ENCODE measurements around the gene COLEC11.

COLEC11 gene

GRCh38 chr2:3639653-3640052 is 44.7 kb downstream of the COLEC11 start:
- no peak for DNase-seq

GRCh38 chr2:3641181-3641580 is 46.3 kb downstream of the COLEC11 start:
- no peak for DNase-seq

- no peak for DNase-seq
Measured at GRCh38 chr2:3641841-3642421, 47.0 kb downstream of the COLEC11 start.

GRCh38 chr2:3642521-3643215 is 47.8 kb downstream of the COLEC11 start:
- no peak for DNase-seq

GRCh38 chr2:3643371-3644245 is 48.7 kb downstream of the COLEC11 start:
- no peak for DNase-seq

- no peak for DNase-seq
Measured at GRCh38 chr2:3644246-3644525, 49.3 kb downstream of the COLEC11 start.

- no peak for DNase-seq
Measured at GRCh38 chr2:3644891-3645605, 50.1 kb downstream of the COLEC11 start.

- DNase-seq, result no peak
Measured at GRCh38 chr2:3645745-3646389, 51.0 kb downstream of the COLEC11 start.

GRCh38 chr2:3646446-3646845 is 51.5 kb downstream of the COLEC11 start:
- DNase-seq, result no peak

- DNase-seq, result no peak
Measured at GRCh38 chr2:3647246-3647645, 52.3 kb downstream of the COLEC11 start.

- DNase-seq, result no peak
Measured at GRCh38 chr2:3647831-3648651, 53.1 kb downstream of the COLEC11 start.

- no peak for DNase-seq
Measured at GRCh38 chr2:3648652-3649177, 53.8 kb downstream of the COLEC11 start.

GRCh38 chr2:3649581-3649980 is 54.7 kb downstream of the COLEC11 start:
- DNase-seq, result no peak

- no peak for DNase-seq
Measured at GRCh38 chr2:3650140-3650920, 55.4 kb downstream of the COLEC11 start.

GRCh38 chr2:3651691-3652648 is 57.1 kb downstream of the COLEC11 start:
- peak; percentile 79 for DNase-seq

GRCh38 chr2:3652896-3653625 is 58.1 kb downstream of the COLEC11 start:
- no peak for DNase-seq

GRCh38 chr2:3654011-3654410 is 59.1 kb downstream of the COLEC11 start:
- DNase-seq, result no peak

- DNase-seq, result no peak
Measured at GRCh38 chr2:3654531-3655225, 59.8 kb downstream of the COLEC11 start.
